ENCODE data around the gene PCGF5.

The PCGF5 gene

DNA sequence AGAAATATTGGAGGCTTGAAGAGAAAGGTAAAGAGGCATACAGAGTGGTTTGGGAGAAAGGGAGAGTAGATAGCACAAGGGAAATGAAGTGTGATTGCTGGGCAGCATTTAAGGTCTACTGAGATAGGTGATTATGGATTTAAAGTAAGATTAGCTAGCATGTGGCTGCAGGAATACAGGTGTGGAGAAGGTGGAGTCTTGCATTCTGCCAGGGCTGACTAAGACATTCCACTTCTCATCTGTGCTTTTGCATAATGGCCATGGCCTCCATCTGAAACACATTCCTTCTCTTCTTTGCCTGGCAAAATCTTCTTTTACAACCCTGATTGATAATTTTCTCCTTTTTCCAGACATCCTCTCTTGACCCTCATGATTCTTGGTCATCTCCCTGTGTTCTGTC lies 31.6 kb upstream of the PCGF5 start:
- DNase-seq = no peak
- Histone ChIP-seq H3K36me3 (no peaks in the 10 kb centered on the region), H3K4me1 (peaks cover 3% of the 10 kb centered on the region; the same call in 1 of the 2 replicates), H3K4me3 (ENCODE audit: low read depth, low read length) (no peak overlapping the region), H3K27me3 (no peaks in the 10 kb centered on the region), H3K9me3 (no peaks in the 10 kb centered on the region)
- no peak for TF ChIP-seq CTCF (IDR thresholded peaks at IDR 0.05; ENCODE audit: low read depth, low read length)

- no peak overlapping the region for H3K4me3 ChIP-seq (ENCODE audit: low read depth, low read length)
- H3K27me3 ChIP-seq = no peaks in the 10 kb centered on the region
- H3K9me3 ChIP-seq = no peaks in the 10 kb centered on the region
- peaks cover 3% of the 10 kb centered on the region; the same call in 1 of the 2 replicates for H3K4me1 ChIP-seq
- H3K36me3 ChIP-seq = no peaks in the 10 kb centered on the region
- no peak for TF ChIP-seq CTCF (IDR thresholded peaks at IDR 0.05; ENCODE audit: low read depth, low read length)
- no peak for DNase-seq
Measured at GRCh38 chr10:91190388-91190870, 30.0 kb upstream of the PCGF5 start.

- Histone ChIP-seq H3K27me3 (no peaks in the 10 kb centered on the region), H3K9me3 (no peaks in the 10 kb centered on the region), H3K4me1 (peaks cover 3% of the 10 kb centered on the region; the same call in 1 of the 2 replicates), H3K4me3 (ENCODE audit: low read depth, low read length) (no peak overlapping the region), H3K36me3 (no peaks in the 10 kb centered on the region)
- no peak for TF ChIP-seq CTCF (IDR thresholded peaks at IDR 0.05; ENCODE audit: low read depth, low read length)
- DNase-seq = peak; percentile 15
Measured at GRCh38 chr10:91190876-91191583, 29.4 kb upstream of the PCGF5 start.

- Histone ChIP-seq H3K36me3 (no peaks in the 10 kb centered on the region), H3K27me3 (no peaks in the 10 kb centered on the region), H3K4me3 (ENCODE audit: low read depth, low read length) (no peak overlapping the region), H3K4me1 (peaks cover 3% of the 10 kb centered on the region; the same call in 1 of the 2 replicates), H3K9me3 (no peaks in the 10 kb centered on the region)
- DNase-seq = no peak
- no peak for TF ChIP-seq CTCF (IDR thresholded peaks at IDR 0.05; ENCODE audit: low read depth, low read length)
Measured at GRCh38 chr10:91191584-91191919, 28.9 kb upstream of the PCGF5 start.

DNA sequence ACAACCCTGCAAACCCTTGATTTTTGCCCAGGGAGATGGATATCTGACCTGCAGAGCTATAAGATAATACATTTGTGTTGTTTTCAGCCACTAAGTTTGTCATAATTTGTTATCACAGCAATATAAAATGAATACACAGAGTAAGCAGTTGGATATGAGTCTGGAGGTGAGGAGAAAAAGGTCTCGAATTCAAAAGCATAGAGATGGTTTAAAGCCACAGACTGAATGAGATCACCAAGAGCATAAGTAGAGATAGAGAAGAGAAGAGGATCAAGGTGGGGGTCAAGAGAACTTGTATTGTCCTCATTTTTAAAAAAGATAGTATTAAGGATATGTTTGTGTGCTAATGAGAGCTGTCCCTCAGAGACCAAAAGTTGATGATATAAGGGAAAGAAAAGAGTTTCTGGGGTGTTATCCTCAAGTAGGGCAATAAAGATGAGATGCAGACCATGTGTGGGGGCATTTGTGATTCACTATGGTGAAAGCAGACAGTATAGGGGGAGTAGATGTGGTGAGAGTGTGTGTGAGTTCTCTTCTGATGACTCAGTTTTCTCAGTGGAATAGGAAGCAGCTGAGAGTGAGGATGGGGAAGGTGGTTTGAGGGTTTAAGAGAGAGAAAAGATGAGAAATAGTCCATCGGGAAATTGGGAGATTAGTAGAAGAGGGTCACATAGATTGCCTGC lies 25.8 kb upstream of the PCGF5 start:
- DNase-seq = no peak
- Histone ChIP-seq H3K4me3 (ENCODE audit: low read depth, low read length) (no peak overlapping the region), H3K4me1 (peaks cover 3% of the 10 kb centered on the region; the same call in 1 of the 2 replicates), H3K27me3 (no peaks in the 10 kb centered on the region), H3K36me3 (no peaks in the 10 kb centered on the region), H3K9me3 (no peaks in the 10 kb centered on the region)
- no peak for TF ChIP-seq CTCF (IDR thresholded peaks at IDR 0.05; ENCODE audit: low read depth, low read length)
